ENCODE results near the gene MARVELD3.

Gene MARVELD3

DNA sequence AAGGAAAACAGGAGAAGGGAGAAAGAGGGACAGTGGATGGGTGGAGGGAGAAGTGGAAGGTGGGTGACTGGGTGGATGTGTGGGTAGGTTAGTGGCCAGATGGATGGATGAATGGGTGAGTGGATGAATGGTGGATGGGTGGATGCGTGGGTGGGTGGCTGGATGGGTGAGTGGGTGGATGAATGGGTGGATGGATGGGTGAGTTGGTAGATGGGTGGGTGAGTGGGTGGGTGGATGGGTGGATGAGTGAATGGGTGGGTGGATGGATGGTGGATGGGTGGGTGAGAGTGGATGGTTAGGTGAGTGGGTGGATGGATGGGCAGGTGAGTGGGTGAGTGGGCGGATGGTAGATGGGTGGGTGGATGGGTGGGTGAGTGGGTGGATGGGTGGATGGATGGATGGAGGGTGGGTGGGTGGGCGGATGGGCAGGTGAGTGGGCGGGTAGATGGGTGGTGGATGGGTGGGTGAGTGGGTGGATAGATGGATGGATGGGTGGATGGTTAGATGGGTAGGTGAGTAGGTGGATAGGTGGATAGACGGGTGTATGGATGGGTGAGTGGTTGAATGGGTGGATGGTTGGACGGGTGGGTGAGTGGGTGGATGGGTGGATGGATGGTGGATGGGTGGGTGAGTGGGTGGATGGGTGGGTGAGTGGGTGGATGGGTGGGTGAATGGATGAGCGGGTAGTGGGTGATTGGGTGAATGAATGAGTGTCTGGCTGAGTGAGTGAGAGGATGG, 702 bp upstream of the MARVELD3 start:
- DNase-seq, result no peak

DNA sequence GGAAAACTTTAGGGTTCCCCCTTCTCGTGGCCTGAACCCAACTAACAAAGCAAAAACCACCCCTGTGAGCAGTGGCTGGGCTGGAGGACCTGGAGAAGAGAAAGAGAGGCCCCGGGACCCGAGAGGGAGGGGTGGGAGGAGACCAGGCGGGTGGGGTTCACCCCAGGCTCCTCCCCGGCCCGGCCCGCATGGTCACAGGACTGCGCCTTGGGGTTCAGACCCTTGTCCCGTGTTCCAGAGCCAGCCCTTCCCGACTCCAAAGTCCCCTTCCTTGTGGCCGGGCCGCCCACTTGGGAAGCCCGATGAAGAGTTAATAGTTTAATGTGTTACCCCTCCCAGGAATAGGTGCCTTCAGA, 852 bp downstream of the MARVELD3 start:
- DNase-seq, result no peak

DNA sequence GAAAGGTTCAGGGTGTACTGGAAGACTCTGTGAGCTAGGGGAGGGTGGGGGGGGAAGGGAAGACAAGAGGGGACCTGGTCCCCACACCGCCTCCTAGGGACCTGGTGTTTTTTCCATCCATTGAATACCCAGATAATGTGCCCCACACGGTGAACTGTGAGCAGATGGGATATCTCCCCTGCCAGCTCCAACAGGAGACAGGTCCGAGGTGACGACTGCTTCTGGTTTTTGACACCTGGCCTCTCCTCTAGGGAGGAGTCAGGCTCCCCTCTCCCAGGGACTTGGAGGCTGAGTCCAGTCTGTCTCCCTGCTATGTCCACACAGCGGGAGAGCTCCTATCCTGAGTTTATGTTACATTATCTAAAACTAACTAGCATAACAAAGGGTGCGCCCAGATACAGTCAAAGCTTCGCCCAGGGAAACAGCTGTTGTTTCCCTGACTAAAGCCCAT, 1.8 kb downstream of the MARVELD3 start:
- DNase-seq, result no peak

GRCh38 chr16:71628810-71629209, 2.8 kb downstream of the MARVELD3 start:
- no peak for DNase-seq

DNA sequence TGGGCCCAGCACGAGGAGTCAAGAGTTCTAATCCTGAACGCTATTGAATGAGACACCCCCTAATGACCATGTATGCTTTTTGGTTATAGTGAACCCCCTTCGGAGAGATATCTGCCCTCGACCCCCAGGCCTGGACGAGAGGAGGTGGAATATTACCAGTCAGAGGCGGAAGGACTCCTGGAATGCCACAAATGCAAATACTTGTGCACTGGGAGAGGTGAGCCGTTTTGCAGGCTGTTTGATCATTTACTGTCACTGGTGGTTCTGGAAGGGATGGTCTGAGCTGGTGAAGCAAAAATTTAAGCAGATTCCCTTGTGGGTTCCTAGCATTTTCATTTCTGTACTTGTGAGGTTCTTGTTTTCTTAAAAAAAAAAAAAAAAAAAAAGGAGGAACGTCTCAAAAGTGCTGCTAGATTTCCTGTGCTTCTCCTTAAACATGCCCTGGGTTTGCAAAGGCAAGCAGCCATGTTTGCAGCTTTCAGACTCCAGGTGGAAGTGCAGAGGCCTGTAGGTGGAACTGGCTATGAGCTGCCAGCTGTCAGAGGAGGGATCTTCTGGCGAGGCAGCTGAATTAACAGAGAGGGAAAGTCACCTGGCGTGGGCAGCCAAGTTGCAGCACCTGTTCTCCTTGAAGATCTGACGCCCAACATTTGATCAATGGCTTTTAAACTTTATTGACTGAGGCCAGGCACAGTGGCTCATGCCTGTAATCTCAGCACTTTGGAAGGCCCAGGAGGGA, 3.5 kb downstream of the MARVELD3 start:
- DNase-seq, result no peak

GRCh38 chr16:71630808-71631207, 4.8 kb downstream of the MARVELD3 start:
- DNase-seq, result no peak

- no peak for DNase-seq
Observed at GRCh38 chr16:71631776-71632175, 5.8 kb downstream of the MARVELD3 start.

GRCh38 chr16:71635632-71636031, 9.6 kb downstream of the MARVELD3 start:
- DNase-seq, result no peak

DNA sequence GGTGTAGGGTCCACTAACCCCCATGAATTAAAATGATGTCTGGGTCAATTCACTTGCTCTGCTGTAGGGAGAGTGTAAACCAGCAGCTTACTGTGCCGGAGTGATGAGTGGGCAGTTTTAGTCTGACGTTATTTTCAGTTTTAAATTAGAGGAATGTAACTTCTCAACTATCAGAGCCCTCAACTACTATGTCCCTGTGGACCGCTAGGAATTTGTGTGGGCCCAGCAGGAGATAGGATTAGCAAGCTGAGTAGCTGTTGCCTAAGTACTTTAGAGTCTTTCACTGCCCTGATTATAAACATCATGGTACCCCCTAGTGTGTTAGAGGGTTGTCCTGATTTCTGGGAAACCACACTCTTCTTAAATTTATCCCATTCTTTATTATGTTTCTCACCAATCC, 11.4 kb downstream of the MARVELD3 start:
- DNase-seq, result no peak

- DNase-seq, result peak; percentile 9
Observed at GRCh38 chr16:71645450-71645849, 19.5 kb downstream of the MARVELD3 start.

DNA sequence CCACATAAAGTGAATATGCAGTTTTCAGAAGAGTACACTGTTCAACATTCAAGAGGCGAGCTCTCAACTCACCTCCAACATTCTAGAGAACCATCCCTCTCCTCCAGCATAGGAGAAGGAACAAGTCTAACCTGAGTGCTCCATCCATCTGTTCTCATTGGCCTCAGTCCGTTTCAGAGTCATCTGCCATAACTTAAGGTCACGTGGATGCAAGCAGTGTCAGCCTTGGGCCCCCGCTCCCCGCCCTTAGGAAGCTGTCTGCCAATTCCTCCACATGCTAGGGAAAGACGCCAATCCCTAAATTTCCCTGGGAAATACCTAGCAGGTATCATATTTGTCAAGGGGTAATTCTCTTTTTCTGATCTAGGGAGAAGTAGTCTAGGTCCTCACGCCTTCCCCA, 21.4 kb downstream of the MARVELD3 start:
- no peak for DNase-seq

- no peak for DNase-seq
Observed at GRCh38 chr16:71648162-71648561, 22.2 kb downstream of the MARVELD3 start.

- DNase-seq, result no peak
Observed at GRCh38 chr16:71648921-71649320, 22.9 kb downstream of the MARVELD3 start.

GRCh38 chr16:71649704-71650103, 23.7 kb downstream of the MARVELD3 start:
- no peak for DNase-seq

GRCh38 chr16:71658771-71659170, 32.8 kb downstream of the MARVELD3 start:
- no peak for DNase-seq

GRCh38 chr16:71659471-71659870, 33.5 kb downstream of the MARVELD3 start:
- DNase-seq, result no peak

GRCh38 chr16:71666264-71666663, 40.3 kb downstream of the MARVELD3 start:
- DNase-seq, result no peak

DNA sequence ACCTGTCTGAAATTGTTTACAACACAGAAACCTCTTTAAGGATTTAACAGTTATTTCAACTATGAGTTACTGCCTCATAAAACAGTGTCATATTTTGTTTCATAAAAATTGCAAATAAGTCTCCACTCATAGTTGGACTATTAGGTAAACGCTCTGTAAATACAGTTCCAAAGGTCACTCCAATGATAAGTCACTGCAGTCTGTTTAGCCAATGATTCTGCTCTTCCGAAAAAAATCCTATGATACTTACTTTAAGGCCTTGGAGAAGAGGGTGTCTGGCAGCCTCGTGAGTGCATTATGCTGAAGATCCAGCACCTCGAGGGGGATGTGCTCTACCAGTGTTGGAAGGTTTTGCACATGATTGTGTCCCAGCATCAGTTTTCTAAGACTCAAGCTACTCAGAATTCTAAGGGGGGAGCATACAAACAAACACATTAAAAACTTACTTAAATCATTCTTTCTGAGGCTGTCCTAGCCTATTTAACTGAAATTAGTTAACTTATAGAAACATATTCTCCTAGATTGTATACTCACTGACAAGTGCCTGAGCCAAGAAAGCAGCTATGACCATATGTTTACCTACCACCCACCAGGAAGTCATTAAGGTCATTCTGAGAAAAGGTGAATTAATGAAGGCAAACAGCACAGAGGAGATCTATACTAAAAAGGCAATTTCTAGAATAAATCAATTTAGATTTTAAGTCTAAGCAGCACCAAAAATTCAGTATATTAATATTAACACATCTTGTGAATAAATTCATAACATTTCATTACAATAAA, 41.1 kb downstream of the MARVELD3 start:
- DNase-seq, result no peak

GRCh38 chr16:71669926-71670536, 44.0 kb downstream of the MARVELD3 start:
- no peak for DNase-seq

GRCh38 chr16:71670537-71670936, 44.6 kb downstream of the MARVELD3 start:
- DNase-seq, result no peak

DNA sequence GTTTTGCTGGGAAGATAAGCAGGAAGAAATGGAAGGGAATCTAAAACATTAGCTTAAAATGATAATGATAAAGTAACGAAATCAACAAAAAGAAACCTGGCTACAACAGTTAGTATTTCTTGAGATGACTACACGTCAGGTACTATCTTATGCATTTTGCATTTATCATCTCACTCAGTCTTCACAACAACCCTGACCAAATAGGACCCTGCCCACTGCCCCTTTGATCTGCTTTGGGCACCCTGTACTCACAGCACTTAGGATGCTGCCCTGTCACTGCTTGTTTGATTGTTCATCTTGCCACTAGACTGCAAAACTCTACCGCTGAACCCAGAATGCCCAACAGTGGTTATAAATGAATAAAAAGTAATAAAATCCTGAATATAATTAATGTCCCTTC, 45.2 kb downstream of the MARVELD3 start:
- DNase-seq, result no peak

GRCh38 chr16:71672125-71672524, 46.1 kb downstream of the MARVELD3 start:
- DNase-seq, result no peak

All from CD4-positive, alpha-beta T cell treated with Interleukin-17A for 1 hour (primary cell).